DMS 273 (cell line): ENCODE measurements around the gene GMIP.

Experiments
- DNase-seq: peaks from one replicate; lab custom pipeline; 2025; ENCODE audit not compliant: unreplicated experiment; lab: John Stamatoyannopoulos, UW

Gene GMIP

GRCh38 chr19:19579533-19580361 lies 63.7 kb downstream of the GMIP start:
- no peak for DNase-seq
